HepG2 (cell line): ENCODE measurements around the gene DCTN2. TPM values are rescaled to one million over a fixed set of nuclear protein-coding genes. Genes with fewer than 3 reads are reported as not detected.

Experiments used
- MED1 ChIP-seq: sonication (generic); formaldehyde crosslinking; IDR thresholded peaks from 2 replicates; pipeline ENCODE4 v1.4.0; 2020; ENCODE audit warnings: missing genetic modification reagents
- PHF21A ChIP-seq: sonication (generic); formaldehyde crosslinking; IDR thresholded peaks from 2 replicates; pipeline ENCODE4 v1.5.0; 2020; ENCODE audit warnings: mild to moderate bottlenecking, missing genetic modification reagents
- RBAK ChIP-seq: sonication (generic); formaldehyde crosslinking; IDR thresholded peaks from 2 replicates; pipeline ENCODE4 v1.5.1; 2020; ENCODE audit warnings: mild to moderate bottlenecking, missing genetic modification reagents
- RBFOX2 ChIP-seq: fragments of 200-400 bp; formaldehyde crosslinking; IDR thresholded peaks from 2 replicates; pipeline ENCODE4 v1.6.1; 2017; ENCODE audit warnings: low read depth, mild to moderate bottlenecking, low read length
- SMAD3 ChIP-seq: sonication (generic); formaldehyde crosslinking; IDR thresholded peaks from 2 replicates; pipeline ENCODE4 v1.4.0; 2020; ENCODE audit warnings: missing genetic modification reagents
- TCF7 ChIP-seq: sonication (generic); IDR thresholded peaks from 2 replicates; pipeline ENCODE4 v1.6.1; 2016; ENCODE audit warnings: antibody characterized with exemption, low read depth
- ZNF552 ChIP-seq: sonication (generic); formaldehyde crosslinking; IDR thresholded peaks from 2 replicates; pipeline ENCODE4 v1.9.0; 2022; ENCODE audit warnings: missing genetic modification reagents, mild to moderate bottlenecking, borderline replicate concordance
- polyA plus RNA-seq, 8 experiments: library from polyadenylated mRNA; depleted of rRNA in 3 of 8; stranded (reverse) in 7 of 8; unstranded in 1 of 8; fragments of >200 nt; fragmentation: Illumina TruSeq in 4 of 8; extraction: Trizol in 4 of 8; gene quantifications; 2 replicates each; pipeline versions ENCODE4 v1.2.1 to v1.2.3, GENCODE V29; 2011 to 2016; ENCODE audit warnings: low read depth in 4 of 8, missing spikeins in 1 of 8, mixed read lengths in 1 of 8; ENCODE audit not compliant: insufficient read depth in 1 of 8
- total RNA-seq, 5 experiments: library from RNA; depleted of rRNA; stranded (reverse); fragments of >200 nt; fragmentation: Illumina TruSeq; extraction: Trizol; gene quantifications; 2 replicates each; pipeline ENCODE4 v1.2.3, GENCODE V29; 2016; ENCODE audit warnings: low read depth in 1 of 5
- TF ChIP-seq, protein P1 (sequence below): sonication (generic); formaldehyde crosslinking; IDR thresholded peaks from 2 replicates; pipeline ENCODE4 v1.9.0; 2022; ENCODE audit warnings: missing genetic modification reagents, mild to moderate bottlenecking, borderline replicate concordance
- TF ChIP-seq, protein P2 (sequence below), 2 experiments: sonication (generic) in 1 of 2; formaldehyde crosslinking in 1 of 2; IDR thresholded peaks; 2 replicates each; pipeline versions ENCODE4 v1.6.1 to v1.9.0; 2014 to 2022; ENCODE audit warnings: antibody characterized with exemption in 1 of 2, borderline replicate concordance in 1 of 2, inconsistent platforms in 1 of 2, low read depth in 1 of 2, missing genetic modification reagents in 1 of 2
- TF ChIP-seq, protein P3 (sequence below): sonication (generic); formaldehyde crosslinking; IDR thresholded peaks from 2 replicates; pipeline ENCODE4 v1.5.0; 2020; ENCODE audit warnings: mild to moderate bottlenecking, missing genetic modification reagents, borderline replicate concordance
- TF ChIP-seq, protein P4 (sequence below): sonication (generic); formaldehyde crosslinking; conservative IDR thresholded peaks from 2 replicates; pipeline ENCODE4 v1.8.1; 2023; ENCODE audit warnings: missing genetic modification reagents

The DCTN2 gene
- total and polyA plus RNA-seq, 2 of the 13 experiments (the other 11 are each of a cell fraction or from before 2014, with no cell fraction given), result 72.0 to 77.4 TPM

DNA sequence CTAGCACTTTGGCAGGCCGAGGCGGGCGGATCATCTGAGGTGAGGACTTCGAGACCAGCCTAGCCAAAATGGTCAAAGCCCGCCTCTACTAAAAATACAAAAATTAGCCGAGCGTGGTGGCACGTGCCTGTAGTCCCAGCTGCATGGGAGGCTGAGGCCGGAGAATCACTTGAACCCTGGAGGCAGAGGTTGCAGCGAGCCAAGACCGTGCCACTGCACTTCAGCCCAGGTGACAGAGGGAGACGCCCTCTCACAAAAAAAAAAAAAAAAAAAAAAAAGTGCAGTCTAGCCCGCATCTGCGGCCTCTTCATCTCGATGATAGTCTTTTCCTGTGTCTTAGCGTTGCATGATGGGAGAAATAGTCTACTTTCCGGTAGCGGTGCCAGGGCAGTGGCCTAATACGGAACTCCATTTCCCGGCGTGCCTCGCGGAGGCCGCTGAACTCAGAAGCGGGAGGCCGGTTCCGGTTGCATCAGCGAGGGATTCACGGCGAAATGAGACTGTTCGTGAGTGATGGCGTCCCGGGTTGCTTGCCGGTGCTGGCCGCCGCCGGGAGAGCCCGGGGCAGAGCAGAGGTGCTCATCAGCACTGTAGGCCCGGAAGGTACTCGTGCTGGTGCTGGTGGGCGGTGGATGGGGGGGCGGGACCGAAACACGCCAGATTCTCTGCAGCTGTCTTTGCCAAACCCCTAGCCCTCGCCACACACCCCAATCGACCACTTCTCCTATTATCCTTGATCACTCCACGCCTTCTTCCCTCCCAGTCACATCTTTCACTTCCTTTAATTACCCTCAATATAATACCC, 59.2 kb downstream of the DCTN2 start, which contains the start of gene MARS1 (continued):
- TF ChIP-seq, protein P1, sequence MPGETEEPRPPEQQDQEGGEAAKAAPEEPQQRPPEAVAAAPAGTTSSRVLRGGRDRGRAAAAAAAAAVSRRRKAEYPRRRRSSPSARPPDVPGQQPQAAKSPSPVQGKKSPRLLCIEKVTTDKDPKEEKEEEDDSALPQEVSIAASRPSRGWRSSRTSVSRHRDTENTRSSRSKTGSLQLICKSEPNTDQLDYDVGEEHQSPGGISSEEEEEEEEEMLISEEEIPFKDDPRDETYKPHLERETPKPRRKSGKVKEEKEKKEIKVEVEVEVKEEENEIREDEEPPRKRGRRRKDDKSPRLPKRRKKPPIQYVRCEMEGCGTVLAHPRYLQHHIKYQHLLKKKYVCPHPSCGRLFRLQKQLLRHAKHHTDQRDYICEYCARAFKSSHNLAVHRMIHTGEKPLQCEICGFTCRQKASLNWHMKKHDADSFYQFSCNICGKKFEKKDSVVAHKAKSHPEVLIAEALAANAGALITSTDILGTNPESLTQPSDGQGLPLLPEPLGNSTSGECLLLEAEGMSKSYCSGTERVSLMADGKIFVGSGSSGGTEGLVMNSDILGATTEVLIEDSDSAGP (CRISPR knock-in tag), result peak; percentile 81; the same call in 1 of the 2 replicates
- no peak for TF ChIP-seq SMAD3 (CRISPR knock-in tag)
- no peak for TF ChIP-seq ZNF552 (CRISPR knock-in tag)
- no peak; the same call in 1 of the 2 replicates for TF ChIP-seq MED1 (CRISPR knock-in tag)
- TF ChIP-seq, protein P2, sequence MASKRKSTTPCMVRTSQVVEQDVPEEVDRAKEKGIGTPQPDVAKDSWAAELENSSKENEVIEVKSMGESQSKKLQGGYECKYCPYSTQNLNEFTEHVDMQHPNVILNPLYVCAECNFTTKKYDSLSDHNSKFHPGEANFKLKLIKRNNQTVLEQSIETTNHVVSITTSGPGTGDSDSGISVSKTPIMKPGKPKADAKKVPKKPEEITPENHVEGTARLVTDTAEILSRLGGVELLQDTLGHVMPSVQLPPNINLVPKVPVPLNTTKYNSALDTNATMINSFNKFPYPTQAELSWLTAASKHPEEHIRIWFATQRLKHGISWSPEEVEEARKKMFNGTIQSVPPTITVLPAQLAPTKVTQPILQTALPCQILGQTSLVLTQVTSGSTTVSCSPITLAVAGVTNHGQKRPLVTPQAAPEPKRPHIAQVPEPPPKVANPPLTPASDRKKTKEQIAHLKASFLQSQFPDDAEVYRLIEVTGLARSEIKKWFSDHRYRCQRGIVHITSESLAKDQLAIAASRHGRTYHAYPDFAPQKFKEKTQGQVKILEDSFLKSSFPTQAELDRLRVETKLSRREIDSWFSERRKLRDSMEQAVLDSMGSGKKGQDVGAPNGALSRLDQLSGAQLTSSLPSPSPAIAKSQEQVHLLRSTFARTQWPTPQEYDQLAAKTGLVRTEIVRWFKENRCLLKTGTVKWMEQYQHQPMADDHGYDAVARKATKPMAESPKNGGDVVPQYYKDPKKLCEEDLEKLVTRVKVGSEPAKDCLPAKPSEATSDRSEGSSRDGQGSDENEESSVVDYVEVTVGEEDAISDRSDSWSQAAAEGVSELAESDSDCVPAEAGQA (IDR thresholded peaks at IDR 0.05; ENCODE audit: low read depth), result no peak; the same call in 1 of the 2 replicates
- TF ChIP-seq, protein P2 (CRISPR knock-in tag; IDR thresholded peaks at IDR 0.05; ENCODE audit: borderline replicate concordance), result no peak
- peak; percentile 65; the same call in 1 of the 2 replicates for TF ChIP-seq PHF21A (CRISPR knock-in tag)
- TF ChIP-seq RBAK (CRISPR knock-in tag), result no peak
- no peak for TF ChIP-seq TCF7
- TF ChIP-seq RBFOX2, result peak; percentile 94
- TF ChIP-seq, protein P3, sequence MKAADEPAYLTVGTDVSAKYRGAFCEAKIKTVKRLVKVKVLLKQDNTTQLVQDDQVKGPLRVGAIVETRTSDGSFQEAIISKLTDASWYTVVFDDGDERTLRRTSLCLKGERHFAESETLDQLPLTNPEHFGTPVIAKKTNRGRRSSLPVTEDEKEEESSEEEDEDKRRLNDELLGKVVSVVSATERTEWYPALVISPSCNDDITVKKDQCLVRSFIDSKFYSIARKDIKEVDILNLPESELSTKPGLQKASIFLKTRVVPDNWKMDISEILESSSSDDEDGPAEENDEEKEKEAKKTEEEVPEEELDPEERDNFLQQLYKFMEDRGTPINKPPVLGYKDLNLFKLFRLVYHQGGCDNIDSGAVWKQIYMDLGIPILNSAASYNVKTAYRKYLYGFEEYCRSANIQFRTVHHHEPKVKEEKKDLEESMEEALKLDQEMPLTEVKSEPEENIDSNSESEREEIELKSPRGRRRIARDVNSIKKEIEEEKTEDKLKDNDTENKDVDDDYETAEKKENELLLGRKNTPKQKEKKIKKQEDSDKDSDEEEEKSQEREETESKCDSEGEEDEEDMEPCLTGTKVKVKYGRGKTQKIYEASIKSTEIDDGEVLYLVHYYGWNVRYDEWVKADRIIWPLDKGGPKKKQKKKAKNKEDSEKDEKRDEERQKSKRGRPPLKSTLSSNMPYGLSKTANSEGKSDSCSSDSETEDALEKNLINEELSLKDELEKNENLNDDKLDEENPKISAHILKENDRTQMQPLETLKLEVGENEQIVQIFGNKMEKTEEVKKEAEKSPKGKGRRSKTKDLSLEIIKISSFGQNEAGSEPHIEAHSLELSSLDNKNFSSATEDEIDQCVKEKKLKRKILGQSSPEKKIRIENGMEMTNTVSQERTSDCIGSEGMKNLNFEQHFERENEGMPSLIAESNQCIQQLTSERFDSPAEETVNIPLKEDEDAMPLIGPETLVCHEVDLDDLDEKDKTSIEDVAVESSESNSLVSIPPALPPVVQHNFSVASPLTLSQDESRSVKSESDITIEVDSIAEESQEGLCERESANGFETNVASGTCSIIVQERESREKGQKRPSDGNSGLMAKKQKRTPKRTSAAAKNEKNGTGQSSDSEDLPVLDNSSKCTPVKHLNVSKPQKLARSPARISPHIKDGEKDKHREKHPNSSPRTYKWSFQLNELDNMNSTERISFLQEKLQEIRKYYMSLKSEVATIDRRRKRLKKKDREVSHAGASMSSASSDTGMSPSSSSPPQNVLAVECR (CRISPR knock-in tag), result peak; percentile 95
- TF ChIP-seq, protein P4, sequence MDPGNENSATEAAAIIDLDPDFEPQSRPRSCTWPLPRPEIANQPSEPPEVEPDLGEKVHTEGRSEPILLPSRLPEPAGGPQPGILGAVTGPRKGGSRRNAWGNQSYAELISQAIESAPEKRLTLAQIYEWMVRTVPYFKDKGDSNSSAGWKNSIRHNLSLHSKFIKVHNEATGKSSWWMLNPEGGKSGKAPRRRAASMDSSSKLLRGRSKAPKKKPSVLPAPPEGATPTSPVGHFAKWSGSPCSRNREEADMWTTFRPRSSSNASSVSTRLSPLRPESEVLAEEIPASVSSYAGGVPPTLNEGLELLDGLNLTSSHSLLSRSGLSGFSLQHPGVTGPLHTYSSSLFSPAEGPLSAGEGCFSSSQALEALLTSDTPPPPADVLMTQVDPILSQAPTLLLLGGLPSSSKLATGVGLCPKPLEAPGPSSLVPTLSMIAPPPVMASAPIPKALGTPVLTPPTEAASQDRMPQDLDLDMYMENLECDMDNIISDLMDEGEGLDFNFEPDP (CRISPR knock-in tag), result no peak
